ENCODE data around the gene ZNF335.

The ZNF335 gene, protein sequence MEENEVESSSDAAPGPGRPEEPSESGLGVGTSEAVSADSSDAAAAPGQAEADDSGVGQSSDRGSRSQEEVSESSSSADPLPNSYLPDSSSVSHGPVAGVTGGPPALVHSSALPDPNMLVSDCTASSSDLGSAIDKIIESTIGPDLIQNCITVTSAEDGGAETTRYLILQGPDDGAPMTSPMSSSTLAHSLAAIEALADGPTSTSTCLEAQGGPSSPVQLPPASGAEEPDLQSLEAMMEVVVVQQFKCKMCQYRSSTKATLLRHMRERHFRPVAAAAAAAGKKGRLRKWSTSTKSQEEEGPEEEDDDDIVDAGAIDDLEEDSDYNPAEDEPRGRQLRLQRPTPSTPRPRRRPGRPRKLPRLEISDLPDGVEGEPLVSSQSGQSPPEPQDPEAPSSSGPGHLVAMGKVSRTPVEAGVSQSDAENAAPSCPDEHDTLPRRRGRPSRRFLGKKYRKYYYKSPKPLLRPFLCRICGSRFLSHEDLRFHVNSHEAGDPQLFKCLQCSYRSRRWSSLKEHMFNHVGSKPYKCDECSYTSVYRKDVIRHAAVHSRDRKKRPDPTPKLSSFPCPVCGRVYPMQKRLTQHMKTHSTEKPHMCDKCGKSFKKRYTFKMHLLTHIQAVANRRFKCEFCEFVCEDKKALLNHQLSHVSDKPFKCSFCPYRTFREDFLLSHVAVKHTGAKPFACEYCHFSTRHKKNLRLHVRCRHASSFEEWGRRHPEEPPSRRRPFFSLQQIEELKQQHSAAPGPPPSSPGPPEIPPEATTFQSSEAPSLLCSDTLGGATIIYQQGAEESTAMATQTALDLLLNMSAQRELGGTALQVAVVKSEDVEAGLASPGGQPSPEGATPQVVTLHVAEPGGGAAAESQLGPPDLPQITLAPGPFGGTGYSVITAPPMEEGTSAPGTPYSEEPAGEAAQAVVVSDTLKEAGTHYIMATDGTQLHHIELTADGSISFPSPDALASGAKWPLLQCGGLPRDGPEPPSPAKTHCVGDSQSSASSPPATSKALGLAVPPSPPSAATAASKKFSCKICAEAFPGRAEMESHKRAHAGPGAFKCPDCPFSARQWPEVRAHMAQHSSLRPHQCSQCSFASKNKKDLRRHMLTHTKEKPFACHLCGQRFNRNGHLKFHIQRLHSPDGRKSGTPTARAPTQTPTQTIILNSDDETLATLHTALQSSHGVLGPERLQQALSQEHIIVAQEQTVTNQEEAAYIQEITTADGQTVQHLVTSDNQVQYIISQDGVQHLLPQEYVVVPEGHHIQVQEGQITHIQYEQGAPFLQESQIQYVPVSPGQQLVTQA (N-terminal part only)
- total RNA-seq: 290 reads per million, percentile 95 among the genes with 10 or more reads in this experiment

DNA sequence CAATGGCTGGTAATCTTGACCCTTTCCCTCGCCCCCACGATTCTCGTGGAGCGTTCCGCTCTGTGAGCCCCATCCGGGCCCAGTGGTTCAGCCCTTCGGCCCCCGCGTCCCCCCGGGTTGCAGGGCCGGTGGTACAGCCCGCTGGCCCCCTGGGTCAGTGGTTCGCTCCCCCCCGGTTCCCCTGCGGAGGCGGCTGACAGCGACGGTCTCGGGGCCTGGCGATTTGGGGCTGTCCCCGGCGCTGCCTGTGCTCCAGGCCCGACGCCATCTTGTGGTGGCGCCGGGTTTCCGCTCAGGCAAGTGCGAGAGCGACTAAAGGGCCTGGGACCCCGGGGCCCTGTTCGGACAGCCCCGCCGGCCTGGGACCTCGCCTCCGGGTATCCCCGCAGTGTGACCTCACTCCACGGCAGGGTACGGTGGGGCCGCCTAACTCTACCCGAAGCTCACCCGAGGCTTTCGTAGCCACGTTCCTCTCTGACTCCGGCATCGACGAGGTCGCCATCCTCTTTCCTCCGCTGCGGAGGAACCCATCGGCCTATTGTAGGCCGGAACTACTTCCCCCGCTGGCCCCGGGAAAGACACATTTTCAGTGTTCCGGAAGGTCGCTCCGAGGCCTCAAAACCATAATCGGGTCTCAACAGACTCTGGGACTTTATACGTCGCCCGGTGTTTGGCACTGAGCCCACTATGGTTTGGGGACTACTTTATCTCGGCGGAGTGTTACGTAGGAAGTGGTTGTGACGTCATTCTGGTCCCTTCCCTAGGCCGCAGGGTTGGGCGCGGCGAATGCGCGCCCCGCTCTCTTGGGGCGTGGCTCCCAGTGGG, at the start of gene ZNF335:
TSS of gene ZNF335 (minus strand) at position 529 of the 825 bp plus-strand sequence. CDS start 793 bp downstream, outside the sequence.
- peak; percentile 87 for DNase-seq

DNA sequence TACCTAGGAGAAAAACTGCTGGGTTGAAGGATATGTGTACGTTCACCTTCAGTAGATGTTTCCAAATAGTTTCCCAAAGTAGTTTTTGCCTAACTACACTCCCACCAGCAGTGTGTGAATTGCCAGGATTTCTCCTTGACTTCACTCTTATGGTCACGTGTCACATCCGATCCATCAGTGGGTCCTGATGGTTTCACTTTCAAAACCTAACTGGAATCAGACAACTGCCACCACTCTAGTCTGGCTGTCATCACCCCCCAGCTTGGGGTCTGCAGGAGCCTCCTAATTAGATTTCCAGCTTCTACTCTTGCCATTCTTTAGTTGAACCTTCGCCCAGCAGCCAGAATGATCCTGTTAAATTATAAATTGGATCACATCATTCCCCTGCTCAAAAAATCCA, 48.6 kb upstream of the ZNF335 start:
- DNase-seq: no peak

DNA sequence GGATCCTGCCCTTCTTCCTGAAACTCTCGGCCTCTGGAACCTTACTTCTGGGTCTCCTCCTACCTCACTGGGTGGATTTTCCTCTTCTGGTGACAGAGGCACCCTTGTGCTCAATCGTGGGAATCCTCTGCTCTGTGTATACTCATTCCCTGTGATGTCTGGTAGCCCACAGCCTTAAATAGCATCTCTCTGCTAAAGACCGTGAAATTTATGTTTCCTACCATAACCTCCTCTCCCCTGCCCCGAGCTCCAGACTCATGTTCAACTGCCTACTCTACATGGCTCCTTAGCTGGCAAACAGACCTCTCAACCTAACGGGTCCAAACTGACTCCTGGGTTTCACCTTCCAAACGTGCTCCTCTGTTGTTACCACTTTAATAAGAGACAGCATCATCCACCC, 46.6 kb upstream of the ZNF335 start:
- DNase-seq: no peak

DNA sequence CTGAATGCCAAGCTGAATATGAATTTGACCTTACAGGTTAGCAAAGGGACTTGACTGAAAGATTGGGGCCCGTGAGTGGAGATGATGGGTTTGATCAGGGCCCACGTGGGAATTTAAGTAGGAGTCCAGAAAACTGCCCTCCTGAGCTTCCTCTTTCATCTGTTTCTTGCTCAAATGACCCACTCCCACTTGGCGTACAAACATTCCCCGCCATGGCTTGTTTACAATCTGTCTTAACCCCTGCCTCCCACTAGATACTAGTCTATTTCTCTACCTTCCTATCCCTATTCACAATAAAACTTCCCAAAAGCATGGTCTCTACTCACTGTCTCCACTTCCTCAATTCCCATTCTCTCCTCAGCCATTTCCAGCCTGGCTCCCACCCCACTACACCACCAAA, 46.1 kb upstream of the ZNF335 start:
- DNase-seq: no peak

DNA sequence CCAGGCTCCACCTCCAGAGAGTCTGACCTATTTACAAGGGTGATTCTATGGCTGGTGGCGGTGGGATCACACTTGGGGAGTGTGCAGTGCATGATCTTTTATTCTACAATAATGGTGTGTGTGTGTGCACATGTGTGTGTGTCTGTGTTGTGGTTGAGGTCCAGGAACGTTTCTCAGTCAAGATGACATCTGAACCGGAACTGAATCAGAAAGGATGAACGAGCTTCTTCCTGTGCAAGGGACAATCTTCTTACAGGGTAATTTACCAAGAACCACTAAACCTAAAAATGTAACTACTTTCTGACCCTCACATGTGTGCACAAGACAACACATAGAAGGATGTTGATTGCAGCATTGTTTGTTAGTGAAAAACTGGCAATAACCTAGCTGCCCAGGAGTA, 45.3 kb upstream of the ZNF335 start:
- no peak for DNase-seq

DNA sequence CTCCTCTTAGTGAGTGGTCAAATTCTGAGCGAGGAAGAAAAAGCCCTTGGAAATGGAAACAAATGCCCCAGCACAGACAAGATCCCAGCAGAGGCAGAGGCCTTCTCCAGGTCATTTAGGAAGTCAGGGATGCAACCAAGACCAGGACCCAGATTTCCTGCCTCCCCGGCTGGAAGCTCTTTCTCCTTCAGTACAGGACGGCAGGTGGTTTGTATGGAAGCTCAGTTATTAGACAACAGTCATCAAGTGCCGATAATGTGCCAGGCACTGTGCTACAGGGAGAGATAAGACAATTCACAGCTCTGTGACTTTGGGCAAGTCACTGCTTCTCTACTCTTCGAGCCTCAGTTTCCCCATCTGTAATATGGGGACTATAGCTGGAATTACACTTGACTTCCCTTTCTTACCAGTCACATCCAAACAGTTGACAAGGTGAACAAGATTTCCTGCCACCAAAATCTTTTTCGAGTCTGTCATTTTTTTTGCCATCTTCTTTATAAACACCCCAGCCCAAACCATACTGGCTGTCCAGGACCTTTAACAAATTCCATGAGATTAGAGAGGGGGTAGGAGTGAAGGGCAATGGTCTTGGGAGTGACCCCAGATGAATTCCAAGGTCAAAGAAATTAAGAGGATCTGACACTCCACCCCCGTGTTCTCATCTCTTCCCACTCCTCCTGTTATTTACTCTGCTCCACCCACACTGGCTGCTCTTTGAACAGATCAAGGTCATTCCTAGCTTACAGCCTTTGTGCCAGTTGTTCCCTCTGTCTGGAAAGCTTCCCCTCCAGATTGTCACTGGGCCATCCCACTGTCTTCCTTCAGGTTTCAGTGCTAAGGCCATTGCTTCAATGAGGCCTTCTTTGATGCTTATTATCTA, 42.8 kb upstream of the ZNF335 start:
- DNase-seq: no peak

DNA sequence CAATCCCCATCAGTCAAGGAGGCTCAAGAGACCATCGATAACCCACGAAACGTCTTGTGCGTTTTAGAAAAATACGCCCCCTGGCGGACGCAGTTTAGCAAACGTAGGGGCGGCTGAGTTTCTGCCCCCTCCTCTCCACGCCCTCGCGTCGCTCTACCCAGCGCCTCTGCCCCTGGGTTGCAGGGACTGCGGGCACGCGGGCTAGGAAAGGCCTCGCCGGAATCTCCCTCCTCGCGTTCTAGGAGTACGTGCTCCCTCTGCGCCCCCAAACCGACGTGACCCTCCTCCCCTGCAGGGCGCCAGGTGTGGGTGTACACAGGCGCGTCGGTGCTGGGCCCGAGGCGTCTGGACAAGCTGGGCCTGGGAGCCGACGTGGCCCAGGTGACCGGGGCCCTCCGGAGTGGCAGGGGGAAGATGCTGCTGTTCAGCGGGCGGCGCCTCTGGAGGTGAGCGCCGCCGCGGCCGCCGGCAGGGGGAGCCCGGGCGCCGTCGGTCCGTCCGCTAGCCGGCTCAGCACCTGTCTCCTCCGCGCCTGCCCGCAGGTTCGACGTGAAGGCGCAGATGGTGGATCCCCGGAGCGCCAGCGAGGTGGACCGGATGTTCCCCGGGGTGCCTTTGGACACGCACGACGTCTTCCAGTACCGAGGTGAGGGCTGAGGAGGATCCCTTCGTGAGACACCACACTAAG, 42.0 kb upstream of the ZNF335 start:
- DNase-seq: peak; percentile 64

DNA sequence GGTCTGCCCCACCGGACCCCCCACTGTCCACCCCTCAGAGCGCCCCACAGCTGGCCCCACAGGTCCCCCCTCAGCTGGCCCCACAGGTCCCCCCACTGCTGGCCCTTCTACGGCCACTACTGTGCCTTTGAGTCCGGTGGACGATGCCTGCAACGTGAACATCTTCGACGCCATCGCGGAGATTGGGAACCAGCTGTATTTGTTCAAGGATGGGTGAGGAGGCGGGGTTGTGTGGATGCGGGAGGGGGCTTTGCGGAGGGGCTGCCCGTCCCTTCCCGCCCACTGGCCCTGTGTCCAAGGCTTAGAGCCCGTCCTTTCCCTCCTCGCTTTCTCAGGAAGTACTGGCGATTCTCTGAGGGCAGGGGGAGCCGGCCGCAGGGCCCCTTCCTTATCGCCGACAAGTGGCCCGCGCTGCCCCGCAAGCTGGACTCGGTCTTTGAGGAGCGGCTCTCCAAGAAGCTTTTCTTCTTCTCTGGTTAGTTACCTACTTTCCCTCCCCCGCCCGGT, 41.4 kb upstream of the ZNF335 start:
- DNase-seq: no peak

DNA sequence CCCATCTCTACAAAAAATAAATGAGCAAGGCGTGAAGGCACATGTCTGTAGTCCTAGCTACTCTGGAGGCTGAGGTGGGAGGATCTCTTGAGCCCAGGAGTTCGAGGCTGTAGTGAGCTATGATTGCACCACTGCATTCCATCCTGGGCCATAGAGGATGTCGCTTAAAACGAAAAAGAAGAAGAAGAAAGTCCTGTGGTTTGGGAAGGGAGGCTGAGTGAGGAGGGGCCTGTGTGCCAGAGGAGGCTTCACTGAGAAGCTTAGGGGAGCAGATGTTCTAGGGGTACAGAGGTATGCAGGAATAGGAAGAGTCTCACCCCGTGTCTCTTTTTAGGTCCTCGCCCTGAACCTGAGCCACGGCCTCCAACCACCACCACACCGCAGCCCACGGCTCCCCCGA, 40.9 kb upstream of the ZNF335 start:
- no peak for DNase-seq

DNA sequence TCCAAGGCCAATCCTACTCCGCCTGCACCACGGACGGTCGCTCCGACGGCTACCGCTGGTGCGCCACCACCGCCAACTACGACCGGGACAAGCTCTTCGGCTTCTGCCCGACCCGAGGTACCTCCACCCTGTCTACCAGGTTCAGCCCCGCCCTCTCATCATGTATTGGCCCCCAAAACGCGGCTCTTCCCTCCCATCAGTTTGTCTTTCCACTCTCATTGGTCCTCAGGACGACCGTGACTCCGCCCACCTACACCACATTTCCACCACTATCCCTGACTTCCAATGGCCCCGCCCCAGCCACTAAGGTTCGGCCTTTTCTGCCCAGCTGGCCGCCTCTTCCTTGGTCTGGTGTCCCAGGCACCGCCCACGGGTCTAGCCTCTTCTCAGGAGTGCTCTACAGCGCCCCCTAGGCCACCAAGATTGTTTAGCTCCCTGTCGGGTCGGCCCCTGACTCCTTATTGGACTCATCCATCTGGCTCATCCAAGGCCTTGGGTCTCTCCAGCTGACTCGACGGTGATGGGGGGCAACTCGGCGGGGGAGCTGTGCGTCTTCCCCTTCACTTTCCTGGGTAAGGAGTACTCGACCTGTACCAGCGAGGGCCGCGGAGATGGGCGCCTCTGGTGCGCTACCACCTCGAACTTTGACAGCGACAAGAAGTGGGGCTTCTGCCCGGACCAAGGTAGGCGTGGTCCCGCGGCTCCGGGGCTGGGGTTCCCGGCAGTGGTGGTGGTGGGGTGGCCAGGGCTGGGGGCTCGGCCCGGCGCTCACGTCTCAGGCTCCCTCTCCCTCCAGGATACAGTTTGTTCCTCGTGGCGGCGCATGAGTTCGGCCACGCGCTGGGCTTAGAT, 39.9 kb upstream of the ZNF335 start:
- no peak for DNase-seq

DNA sequence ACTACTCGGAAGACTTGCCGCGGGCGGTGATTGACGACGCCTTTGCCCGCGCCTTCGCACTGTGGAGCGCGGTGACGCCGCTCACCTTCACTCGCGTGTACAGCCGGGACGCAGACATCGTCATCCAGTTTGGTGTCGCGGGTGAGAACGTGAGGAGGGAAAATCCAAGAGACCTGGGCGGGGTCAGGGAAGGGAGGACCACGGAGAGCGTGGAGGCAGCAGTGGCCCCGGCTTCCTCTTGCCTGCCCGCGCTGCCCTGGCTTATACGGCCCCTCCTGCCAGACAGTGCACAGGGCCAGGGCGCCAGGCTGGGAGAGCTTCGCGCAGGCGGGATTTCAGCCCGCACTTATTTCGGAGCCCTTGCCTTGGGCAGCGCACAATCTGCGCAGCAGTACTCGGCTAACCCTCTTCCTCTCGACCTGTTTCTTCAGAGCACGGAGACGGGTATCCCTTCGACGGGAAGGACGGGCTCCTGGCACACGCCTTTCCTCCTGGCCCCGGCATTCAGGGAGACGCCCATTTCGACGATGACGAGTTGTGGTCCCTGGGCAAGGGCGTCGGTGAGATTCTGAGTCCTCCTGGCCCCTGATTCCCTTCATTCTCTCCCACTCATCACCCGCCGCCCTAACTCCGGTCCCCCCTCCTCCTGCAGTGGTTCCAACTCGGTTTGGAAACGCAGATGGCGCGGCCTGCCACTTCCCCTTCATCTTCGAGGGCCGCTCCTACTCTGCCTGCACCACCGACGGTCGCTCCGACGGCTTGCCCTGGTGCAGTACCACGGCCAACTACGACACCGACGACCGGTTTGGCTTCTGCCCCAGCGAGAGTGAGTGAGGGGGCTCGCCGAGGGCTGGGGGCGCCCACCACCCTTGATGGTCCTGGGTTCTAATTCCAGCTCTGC, 38.7 kb upstream of the ZNF335 start:
- peak; percentile 51 for DNase-seq

DNA sequence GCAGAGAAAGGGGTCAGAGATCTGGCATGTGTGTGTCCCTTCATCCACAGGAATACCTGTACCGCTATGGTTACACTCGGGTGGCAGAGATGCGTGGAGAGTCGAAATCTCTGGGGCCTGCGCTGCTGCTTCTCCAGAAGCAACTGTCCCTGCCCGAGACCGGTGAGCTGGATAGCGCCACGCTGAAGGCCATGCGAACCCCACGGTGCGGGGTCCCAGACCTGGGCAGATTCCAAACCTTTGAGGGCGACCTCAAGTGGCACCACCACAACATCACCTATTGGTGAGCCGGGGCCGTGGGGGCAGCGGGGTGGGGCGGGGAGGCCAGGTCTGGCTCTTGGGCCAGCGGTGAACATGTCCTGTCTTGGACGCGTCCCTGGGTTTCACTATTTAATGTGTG, 37.8 kb upstream of the ZNF335 start:
- DNase-seq: no peak

DNA sequence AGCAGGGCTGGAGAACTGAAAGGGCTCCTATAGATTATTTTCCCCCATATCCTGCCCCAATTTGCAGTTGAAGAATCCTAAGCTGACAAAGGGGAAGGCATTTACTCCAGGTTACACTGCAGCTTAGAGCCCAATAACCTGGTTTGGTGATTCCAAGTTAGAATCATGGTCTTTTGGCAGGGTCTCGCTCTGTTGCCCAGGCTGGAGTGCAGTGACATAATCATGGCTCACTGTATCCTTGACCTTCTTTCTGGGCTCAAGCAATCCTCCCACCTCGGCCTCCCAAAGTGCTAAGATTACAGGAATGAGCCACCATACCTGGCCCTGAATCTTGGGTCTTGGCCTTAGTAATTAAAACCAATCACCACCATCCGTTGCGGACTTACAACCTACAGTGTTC, 35.7 kb upstream of the ZNF335 start:
- DNase-seq: no peak

DNA sequence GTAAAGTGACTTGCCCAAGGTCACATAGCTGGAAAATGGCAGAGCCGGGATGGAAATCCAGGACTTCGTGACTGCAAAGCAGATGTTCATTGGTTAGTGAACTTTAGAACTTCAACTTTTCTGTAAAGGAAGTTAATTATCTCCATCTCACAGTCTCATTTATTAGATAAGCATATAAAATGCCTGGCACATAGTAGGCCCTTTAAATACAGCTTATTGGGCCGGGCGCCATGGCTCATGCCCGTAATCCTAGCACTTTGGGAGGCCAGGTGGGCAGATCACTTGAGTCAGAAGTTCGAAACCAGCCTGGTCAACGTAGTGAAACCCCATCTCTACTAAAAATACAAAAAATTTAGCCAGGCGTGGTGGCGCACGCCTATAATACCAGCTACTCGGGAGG, 35.0 kb upstream of the ZNF335 start:
- no peak for DNase-seq

DNA sequence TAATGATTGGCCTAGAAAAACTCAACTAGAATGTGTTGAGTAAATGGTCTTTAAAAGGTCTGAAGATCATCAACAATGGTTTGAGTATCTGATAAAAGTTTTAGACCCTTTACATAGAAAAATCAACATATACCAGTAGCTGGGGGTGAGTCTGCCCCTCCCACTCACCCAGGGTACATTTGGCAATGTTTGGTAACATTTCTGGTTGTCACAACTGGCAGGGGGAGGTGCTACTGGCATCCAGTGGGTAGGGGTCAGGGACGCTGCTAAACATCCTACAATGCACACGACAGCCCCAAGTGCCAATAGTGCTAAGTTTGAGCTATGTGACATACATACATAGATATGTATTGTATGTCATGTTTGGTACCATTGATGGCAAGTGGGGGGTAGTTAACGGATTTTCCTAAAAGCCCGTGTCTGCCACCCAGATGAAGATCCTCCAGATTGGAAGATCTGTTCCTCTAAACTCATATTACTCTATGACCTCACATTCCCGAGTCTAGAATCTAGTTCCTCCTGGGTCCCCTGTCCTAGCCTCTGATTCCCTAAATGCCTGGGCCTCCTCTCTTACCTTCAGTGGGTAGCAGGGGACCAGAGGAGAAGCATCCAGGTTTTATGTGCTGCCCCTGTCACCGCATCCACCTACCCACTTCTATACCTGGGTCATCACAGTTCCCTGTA, 34.2 kb upstream of the ZNF335 start:
- no peak for DNase-seq

DNA sequence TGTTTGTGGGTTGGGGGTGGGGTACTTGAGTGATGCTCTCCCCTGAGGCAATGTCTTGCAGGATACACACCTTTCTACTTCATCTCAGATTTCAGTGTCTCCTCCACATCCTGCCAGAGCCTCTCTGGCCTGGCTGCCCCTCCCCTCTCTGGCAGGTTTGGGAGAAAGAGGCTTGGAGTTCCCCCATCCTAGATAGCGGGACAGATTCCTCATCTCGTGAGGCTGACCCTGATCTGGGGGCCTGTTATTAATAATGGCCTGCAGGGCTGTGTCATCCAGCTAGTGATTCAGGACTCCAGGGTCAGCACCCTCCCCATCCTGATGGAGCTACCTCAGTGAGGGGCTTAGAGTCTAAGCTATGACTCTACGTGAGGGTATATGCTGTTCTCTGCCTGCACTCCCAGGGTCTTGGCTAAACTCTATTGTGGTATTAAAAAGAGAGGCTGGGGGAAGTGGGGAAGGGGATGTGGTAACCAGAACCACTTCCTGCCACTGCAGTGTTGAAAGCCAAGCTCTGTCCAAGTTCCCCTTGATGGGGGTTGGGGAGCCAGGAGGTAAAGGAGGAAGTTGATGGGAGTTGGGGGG, 33.0 kb upstream of the ZNF335 start:
- DNase-seq: no peak

DNA sequence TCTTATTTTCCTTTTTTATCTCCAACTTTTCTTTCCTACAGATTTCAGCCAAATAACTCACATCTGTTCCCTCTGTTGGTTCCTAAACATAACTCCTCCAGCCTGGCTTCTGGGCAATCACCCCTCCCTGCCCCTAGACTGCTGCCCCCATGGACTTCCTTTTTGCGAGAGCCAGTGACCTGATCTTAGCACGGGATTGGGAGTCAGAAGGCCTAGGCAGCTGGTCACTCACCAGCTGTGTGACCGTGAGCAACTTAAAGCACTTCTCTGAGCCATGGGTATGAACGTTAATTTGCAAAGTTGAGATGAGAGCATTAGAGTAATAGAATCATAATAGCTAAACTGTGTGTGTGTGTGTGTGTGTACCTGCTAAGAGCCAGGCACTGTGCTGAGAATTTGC, 32.2 kb upstream of the ZNF335 start:
- no peak for DNase-seq

Data from effector CD4-positive, alpha-beta T cell (primary cell).